Nucleus accumbens (tissue), 56 donors: ENCODE data around the gene COX10.
A peak's percentile ranks its signal among the peaks of the same experiment; 100 is the strongest.
"Not testable (repeated sequence)": the region's sequence is repeated elsewhere in the genome, so short reads cannot be mapped to it uniquely, and the experiment has no call there.

Experiments used
- DNase-seq, 56 donors: peaks; one replicate each; lab custom pipeline; 2025; lab: John Stamatoyannopoulos, UW

Gene COX10

DNA sequence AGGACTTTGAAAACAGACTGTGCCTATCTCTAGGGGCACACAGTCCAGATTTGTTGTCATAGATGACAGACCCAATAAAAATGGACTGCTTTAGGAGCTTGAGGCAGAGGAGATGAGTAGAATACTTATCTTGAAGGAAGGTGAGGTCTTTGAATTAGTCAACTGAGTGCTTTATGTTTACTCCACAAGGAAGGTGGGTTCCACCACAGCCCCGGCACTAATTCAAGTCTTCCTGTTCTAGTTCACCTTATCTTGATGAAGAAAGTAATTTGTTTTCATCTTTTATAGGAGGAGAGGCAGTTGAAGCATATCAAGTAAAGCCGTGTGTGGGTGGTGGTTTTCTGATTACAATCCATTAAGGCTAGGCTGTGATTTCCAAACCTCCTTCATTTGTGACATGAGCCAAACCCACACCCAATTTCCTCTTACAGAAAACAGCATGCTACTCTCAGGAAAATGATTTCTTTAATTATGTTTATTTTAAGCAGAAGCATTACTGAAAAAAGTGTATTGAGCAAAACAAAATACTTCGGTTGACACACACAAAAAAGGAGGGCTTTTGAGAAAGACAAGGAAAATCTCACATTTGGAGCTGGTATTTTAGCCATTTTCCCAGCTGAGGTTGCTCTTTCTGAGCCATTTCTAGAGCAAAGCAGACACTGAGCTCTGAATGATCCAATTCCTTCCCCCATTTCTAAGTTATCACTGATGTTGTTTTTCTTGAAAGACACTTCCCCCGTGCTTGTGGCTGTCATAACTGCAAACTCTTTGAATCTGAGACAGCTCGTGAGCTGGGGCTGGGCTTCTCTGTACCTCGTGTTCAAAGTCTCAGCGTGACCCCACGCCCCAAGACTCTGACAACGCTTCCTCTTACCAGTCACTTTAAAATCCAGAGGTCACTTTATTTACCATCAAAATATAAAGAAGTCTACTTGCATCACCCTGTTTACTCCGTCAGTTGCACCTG is 132.0 kb downstream of the COX10 start:
- no peak for DNase-seq

DNA sequence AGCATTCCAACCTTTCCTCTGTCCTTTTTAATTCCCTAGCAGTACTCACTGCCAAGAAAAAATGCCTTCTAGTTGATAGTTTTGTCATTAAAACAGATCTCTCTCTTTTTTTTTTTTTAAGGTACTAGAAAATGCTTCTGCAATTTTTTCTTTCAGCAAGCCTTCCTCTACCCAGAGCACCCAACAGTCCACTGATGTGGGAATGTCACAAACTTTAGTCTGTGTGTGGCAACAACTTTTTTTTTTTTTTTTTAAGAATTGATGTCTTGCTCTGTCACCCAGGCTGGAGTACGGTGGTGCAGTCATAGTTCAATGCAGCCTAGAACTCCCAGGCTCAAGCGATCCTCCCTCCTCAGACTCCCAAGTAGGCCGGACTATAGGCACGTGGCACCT is 132.7 kb downstream of the COX10 start:
- DNase-seq: no peak

DNA sequence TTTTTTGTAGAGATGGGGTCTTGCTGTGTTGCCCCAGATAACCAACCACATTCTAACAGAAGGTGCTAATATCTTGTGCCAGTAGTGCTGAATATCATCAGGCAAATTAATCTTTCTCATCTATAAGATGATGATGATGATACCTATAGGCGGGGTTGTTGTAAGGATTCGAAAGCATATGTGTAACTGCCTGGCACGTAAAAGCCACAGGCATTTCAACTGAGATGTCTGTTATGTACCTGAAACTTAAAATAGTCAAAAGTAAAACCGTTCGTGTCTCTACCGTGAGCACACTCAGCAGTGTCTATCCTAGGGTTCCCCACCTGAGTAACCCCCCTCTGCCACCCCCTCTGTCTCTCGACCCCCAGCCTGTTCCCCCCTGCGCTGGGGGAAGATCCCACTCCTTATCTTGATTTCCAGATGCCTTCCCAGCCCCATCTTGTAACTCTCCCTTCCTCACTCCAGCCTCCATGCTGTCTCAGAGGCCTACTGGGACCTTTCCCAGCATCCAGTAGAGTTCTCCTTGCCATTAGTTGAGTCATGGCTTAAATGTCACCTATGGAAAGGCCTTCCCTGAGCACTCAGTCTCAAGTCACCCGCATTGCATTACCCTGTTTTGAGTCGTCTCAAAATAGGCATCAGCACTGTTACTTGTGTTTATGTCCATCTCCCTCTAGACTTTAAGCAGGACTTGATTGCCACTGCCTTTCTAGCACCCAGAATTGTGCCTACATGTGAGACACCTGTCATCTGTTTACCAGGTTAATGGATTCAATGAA is 133.3 kb downstream of the COX10 start:
- no peak for DNase-seq

DNA sequence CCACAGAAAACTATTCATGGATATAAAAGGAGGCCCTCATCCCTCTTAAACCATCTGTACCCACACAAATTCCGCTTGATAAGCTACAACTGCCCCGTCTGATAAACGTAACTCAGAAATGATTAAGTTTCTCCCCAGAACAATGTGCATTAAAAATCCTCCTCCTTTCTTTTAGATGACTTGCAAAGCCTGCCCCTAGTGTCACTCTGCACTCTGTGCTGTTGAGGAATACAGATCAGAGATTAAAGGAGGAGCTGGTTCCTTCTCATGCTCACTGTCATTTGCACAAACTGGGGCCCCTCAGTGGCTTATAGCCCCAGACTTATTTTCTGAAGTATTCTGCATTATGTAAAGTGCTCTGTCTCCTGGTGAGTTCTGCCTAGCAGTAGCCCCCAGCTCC is 134.1 kb downstream of the COX10 start:
- DNase-seq: peak in 3 of 56 donors; percentile 4 to 10 (median 7)

DNA sequence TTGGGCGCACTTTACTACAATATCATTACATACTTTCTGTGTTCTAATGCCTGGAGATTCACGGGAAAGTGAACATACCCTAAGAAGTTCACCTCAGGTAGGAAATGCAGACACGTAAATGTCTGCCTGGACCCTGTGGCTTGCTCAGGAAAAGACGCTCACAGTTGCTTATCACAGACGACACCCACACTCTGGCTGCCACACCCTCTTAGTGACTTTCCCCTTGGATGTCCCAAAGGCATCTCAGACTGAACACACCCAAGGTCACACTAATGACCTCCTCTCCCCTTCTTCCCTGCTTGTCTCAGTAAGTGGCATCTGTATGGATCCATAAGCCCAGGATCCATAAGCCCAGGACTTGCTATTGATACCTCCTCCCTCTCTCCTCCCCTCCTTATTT is 134.8 kb downstream of the COX10 start:
- no peak for DNase-seq

DNA sequence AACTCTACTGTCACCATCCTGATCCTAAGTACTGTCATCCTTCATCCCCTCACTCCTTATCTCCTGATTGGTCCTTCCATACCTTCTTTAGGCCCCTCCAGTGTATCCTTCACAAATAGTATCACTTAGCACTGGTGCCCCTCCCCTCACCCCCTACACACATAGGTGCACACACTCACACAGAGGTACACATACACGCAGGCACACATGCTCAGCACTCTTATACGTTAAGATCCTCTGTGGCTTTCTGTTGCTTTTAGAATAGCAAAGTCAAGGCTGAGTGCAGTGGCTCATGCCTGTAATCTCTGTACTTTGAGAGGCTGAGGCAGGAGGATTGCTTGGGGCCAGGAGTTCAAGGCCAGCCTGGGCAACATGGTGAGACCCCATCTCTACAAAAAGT is 135.2 kb downstream of the COX10 start:
- no peak for DNase-seq

DNA sequence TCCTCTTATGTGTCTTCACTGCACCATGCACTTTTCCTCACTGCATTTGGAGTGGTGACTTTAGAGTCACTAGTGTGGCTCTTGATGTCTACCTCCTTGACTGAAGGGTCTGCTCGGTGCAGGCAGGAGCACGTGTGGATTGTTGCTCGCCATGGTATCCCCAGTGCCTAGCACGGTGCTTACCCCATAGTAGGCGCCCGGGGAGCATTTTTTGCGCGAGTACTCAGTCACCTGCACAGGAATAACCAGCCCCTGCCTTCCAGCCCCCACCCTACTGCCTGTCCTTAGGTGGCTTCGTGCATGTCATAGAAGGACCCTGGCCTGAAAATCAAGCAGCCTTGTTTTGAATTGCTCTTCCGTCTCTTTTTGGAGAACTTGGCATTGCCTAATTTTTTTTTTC is 136.1 kb downstream of the COX10 start:
- no peak for DNase-seq

DNA sequence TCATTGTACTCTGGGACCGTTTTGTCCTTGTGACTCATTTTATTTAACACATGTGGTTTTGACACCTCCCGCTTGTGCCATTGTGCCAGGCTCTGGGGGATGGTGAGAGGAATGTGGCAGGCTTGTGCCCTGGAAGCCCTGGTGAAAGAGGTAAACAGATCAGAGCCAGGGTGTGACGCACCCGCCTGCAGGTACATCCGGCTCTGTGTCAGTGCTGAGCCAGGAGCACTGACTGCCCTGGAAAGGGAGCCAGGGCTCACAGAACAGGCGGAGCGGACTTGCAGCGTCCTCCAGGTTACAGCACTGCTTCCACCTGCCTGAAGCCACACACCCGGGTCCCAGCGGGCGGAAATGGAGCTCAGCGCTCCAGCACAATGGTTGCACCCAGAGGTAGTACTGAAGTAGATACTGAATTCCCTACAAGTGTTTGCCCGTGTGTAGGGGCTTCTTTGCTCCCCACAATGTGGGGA is 136.7 kb downstream of the COX10 start:
- peak in 10 of 56 donors; percentile 1 to 35 (median 10) for DNase-seq

DNA sequence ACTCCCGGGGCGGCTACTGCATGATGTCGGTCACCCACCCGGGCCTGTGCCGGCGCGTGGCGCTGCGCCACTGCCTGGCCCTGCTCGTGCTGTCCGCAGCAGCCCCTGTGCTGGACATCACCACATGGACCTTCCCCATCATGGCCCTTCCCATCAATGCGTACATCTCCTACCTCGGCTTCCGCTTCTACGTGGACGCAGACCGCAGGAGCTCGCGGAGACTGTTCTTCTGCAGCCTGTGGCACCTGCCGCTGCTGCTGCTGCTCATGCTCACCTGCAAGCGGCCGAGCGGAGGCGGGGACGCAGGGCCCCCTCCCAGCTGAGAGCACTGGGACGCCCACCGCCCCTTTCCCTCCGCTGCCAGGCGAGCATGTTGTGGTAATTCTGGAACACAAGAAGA is 137.6 kb downstream of the COX10 start:
- no peak for DNase-seq

DNA sequence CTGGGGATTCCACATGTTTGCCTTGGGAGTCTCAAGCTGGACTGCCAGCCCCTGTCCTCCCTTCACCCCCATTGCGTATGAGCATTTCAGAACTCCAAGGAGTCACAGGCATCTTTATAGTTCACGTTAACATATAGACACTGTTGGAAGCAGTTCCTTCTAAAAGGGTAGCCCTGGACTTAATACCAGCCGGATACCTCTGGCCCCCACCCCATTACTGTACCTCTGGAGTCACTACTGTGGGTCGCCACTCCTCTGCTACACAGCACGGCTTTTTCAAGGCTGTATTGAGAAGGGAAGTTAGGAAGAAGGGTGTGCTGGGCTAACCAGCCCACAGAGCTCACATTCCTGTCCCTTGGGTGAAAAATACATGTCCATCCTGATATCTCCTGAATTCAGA is 138.5 kb downstream of the COX10 start:
- no peak for DNase-seq

DNA sequence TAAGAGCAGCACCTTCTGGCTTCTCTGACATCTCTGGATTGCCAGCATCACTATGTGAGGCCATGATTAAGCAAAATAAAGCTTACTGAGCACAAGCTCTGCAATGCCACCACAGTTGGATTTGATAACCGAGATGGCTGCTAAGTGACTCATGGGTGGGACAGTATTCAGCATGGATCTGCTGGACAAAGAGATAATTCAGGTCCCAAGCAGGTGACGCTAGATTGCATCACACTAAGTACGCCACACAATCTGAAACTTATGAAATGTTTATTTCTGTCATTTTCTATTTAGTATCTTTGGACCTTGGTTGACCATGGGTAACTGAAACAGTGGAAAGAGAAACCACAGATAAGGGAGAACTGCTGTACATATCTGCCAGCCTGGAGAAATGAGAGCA is 139.9 kb downstream of the COX10 start:
- no peak for DNase-seq

DNA sequence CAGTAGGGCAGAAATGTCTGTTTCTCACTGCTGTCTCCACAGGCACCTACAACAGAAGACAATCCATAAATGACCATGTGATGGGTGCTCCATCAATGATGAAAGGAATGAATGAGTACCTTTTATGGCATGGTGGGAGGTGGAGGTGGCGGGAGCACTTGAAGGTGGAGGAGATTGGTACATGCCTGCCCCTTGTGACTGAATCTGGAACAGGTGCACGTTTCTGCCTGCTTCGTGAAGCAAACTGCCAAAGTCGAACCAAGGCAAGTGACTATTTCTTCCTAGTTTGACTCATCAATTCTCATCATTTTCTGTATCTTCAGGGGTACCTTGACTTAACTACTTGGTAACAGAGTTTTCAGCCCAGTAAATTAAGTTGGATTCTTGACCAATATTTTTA is 141.9 kb downstream of the COX10 start:
- DNase-seq: no peak

DNA sequence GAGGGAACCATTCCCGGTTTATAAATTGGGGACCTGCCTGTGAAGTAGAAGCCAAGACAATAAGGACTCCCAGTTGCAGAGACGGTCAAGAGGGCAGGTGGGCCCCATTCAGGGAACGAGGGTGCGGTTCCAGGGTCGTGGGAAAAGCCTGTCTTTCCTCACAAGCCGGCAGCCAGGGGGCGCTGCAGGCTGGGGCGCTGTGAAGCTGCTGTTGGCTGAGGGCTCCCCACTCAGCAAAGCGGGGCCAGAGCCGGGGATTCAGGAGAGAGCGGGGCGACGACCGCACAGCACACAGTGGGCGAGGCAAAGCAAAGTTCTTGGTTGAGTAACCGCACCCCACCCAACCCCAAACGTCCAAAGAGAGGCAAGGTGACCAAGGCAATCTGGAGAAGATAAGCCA is 142.5 kb downstream of the COX10 start:
- peak in 5 of 56 donors; percentile 1 to 31 (median 3) for DNase-seq

DNA sequence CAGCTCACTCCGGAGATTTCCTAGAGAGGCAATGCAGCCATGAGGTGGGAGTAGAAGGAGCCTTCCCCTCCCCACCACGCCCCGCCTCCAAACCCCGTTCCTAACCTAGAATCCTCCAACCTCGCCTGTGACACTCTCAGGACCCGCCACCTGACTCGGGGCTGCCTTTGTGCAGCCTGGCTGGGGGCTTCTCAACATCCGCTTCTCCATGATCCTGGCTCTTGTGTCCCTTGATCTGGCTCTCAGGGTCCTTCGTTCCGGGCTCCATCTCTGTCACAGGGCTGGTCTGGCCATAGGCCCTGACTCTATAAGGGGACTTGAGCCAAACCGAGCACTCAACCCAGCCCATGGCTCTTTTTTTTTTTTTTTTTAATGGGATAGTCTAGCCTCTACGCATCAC is 143.1 kb downstream of the COX10 start:
- DNase-seq: no peak

DNA sequence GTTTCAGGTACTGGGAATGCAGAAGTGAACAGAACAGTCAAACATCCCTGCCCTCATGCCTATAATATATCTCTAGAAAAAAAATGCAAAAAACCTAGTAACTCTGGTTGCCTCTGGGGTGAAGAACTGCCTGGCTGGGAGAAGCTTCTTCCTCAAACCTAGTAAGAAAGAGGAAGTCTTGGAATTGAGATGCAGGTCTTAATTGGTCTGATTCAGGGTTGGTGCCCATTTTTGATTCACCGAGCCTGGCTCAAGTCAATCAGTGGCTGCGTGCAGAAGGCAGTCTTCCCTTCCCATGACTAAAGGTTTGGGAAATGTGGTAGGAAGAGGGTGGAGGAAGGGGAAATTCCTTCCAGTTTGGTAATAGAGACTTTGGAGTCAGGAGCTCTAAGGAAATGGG is 145.0 kb downstream of the COX10 start:
- no peak for DNase-seq

DNA sequence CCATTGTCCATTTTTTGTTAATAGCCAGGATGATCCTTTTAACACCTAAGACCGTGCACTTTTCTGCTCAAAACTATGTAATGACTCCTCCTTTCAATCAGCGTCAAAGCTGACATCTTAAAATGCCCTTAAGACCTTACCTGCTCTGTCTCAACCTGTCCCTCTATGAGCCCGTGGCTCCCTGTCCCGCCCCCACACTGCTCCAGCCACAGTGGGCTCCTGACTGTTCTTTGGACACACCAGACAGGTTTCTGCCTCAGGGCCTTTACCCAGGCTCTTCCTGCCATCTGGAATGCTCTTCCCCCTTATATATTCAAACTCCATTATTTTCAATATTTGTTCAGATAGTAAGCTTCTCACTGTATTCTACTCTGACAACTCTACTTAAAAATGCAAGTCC is 153.3 kb downstream of the COX10 start:
- DNase-seq: no peak

DNA sequence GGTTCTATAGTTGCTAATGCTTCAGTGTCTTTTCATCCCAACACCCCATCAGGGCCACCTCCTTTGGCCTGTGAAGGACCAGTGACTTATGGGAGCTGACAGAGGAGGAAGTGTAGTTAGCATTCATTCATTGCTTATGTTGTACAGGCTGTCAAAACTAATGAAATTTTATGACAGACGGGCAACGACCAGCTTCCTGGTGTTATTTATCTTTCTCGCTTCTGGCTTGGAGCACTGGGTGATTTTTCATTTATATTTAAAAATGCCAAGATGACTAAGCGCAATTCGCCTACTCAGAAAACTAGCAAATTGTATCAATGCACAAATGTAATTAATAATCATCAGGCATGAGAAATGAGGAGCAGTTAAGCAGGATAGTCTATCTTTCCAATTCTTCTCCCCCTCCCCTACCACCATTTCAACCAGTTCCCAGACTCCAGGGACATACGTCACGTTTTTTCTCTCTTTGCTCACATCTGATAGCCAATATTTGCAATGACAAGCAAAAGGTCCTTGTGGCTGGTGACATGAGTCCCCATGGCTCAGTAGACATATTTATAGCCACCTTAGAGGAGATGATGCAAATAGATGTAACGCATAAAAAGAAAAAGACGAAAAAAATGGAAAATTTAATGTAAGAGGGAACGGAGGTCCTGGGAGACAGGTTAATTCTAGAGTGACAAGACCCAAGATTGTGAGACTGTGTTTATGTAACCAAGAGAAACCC is 156.1 kb downstream of the COX10 start:
- no peak for DNase-seq

DNA sequence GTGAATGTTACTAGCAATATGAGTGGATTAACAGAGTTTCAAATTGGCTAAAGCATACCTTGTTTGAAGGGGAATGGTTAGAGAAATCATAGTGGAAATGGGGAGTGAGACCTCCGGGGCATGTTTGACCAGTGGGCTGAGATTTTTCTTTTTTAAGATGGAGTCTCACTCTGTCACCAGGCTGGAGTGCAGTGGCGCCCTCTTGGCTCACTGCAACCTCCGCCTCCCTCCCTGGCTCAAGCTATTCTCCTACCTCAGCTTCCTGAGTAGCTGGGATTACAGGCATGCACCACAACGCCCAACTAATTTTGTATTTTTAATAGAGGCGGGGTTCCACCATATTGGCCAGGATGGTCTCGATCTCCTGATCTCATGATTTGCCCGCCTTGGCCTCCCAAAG is 157.7 kb downstream of the COX10 start:
- DNase-seq: no peak

DNA sequence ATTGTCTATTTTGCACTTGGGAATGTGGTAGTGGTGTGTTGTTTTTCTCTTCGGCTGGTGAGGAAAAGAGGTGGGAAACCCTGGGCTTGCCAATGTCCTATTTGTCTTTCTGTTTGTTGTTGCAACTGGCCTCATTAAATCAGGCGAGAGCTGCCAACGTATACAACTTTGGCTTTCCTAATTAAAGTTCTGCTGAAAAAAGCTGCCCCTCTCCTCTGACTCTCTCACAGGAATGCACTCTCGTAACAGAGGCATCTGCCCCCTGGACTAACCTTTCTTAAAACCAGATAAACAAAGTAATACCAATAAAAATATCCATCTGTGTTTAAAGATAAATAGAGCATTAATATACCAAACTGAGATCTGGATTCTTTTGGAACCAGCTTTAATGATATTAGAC is 159.6 kb downstream of the COX10 start:
- no peak for DNase-seq

DNA sequence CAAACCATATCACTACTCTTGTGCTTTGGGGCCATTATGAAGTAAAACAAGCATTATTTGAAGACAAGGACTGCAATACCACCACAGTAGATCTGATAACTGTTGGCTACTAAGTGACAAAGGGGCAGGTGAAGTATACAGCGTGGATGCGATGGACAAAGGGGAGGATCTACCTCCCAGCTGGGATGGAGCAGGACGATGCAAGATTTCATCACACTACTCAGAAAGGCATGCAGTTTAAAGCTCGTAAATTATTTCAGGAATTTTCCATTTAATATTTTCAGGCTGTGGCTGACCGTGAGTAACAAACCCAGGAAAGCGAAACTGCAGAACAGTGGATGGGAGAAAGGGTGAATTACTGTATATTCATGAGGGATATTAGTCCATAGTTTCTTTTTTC is 161.9 kb downstream of the COX10 start:
- DNase-seq: not testable (repeated sequence)

DNA sequence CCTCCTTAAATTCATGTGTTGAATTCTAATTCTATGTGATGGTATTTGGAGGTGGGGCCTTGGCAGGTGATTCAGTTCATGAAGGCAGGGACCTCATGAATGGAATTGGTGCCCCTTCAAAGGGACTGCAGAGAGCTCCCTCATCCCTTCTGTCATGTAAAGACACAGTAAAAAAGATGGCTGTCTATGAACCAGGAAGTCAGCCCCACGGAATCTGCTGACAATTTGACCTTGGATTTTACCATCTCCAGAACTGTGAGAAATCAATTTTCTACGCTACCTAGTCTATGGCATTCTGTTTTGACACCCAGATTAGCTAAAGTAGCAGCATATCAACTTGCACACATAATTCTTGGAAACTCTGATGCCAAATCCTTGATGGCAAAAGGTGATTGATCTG is 165.7 kb downstream of the COX10 start:
- DNase-seq: not testable (repeated sequence)
